ENCODE results near the gene LSM14A.
"Not testable (repeated sequence)": the region's sequence is repeated elsewhere in the genome, so short reads cannot be mapped to it uniquely, and the experiment has no call there.

LSM14A gene

DNA sequence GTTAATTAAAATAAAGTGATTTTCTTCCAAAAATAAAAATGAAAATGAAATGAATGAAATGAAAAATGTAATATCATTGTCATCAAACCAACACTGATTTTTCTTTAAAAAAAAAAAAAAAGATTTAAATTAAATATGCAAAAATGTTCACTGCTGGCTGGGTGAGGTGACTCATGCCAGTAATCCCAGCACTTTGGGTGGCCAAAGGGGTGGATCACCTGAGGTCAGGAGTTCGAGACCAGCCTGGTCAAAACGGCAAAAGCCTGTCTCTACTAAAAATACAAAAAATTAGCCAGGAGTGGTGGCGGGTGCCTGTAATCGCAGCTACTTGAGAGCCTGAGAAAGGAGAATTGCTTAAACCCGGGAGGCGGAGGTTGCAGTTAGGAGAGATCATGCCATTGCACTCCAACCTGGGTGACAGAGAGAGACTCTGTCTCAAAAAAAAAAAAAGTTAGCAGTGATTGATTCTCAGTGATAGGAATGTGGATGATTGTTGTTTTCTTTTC lies 44.6 kb upstream of the LSM14A start:
- H3K4me1 ChIP-seq (ENCODE audit: low read length): no peaks in the 10 kb centered on the region
- no peak overlapping the region for H3K27ac ChIP-seq (ENCODE audit: low read length)
- H3F3A ChIP-seq (ENCODE audit: insufficient read depth, low read length): no peaks in the 10 kb centered on the region
- H3K79me2 ChIP-seq (ENCODE audit: low read length): no peaks in the 10 kb centered on the region
- peaks cover 21% of the 10 kb centered on the region for H3K27me3 ChIP-seq (replicated peaks; ENCODE audit: insufficient read depth, low read length)
- no peaks in the 10 kb centered on the region for H3K9me2 ChIP-seq (replicated peaks; ENCODE audit: insufficient read depth, low read length)
- TF ChIP-seq EZH2phosphoT487 (IDR thresholded peaks at IDR 0.05; ENCODE audit: low read length) (no peak), EZH2 (optimal IDR thresholded peaks at IDR 0.05; ENCODE audit: low read depth, low read length) (no peak)
- TF ChIP-seq, protein P1, sequence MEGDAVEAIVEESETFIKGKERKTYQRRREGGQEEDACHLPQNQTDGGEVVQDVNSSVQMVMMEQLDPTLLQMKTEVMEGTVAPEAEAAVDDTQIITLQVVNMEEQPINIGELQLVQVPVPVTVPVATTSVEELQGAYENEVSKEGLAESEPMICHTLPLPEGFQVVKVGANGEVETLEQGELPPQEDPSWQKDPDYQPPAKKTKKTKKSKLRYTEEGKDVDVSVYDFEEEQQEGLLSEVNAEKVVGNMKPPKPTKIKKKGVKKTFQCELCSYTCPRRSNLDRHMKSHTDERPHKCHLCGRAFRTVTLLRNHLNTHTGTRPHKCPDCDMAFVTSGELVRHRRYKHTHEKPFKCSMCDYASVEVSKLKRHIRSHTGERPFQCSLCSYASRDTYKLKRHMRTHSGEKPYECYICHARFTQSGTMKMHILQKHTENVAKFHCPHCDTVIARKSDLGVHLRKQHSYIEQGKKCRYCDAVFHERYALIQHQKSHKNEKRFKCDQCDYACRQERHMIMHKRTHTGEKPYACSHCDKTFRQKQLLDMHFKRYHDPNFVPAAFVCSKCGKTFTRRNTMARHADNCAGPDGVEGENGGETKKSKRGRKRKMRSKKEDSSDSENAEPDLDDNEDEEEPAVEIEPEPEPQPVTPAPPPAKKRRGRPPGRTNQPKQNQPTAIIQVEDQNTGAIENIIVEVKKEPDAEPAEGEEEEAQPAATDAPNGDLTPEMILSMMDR (IDR thresholded peaks at IDR 0.05; ENCODE audit: low read length): no peak
- no peak overlapping the region for H3K4me2 ChIP-seq (ENCODE audit: low read depth, low read length)
- no peak overlapping the region for H3K4me3 ChIP-seq (ENCODE audit: low read length)
- no peaks in the 10 kb centered on the region for H3K9me3 ChIP-seq (replicated peaks; ENCODE audit: insufficient read depth, low read length)
- no peaks in the 10 kb centered on the region for H3K36me3 ChIP-seq (replicated peaks; ENCODE audit: insufficient read depth, low read length)
- H2AFZ ChIP-seq (ENCODE audit: low read length): no peak overlapping the region
- H4K20me1 ChIP-seq (ENCODE audit: insufficient read depth, low read length): no peaks in the 10 kb centered on the region
- no peak overlapping the region for H3K9ac ChIP-seq (ENCODE audit: low read length)
- DNase-seq: no peak

DNA sequence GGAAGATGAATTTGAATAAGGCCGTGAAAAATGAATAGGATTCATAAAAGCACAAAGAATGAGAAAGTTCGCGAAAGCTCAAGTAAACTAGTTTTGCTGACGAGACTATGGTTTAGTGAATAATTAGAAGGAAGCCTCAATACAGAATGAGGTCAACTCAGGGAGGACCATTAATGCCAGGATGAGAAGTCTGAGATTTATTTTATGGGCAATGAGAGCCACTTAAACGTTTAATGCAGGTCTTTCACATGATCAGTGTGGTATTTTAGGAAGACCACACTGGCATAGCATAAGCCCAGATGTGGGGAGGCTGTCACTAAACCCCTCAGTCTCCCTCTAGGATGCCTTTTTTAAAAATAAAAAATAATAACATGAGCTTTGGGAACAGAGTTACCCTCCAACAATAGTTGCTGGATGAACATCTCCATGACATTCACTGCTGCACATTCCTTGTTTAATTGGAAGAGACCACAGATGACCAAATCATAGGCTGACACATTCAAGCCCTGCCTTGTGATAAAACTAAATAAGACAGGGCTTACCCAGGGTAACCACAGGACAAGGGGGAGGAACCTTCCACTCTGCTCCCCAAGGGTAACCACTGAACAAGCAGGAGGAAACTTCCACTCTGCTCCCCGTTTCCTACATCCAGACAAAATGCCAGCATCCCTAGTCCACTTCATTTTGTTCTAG lies 43.6 kb upstream of the LSM14A start:
- H3K27me3 ChIP-seq (replicated peaks; ENCODE audit: insufficient read depth, low read length): peaks cover 21% of the 10 kb centered on the region
- no peaks in the 10 kb centered on the region for H3K79me2 ChIP-seq (ENCODE audit: low read length)
- no peaks in the 10 kb centered on the region for H3K4me1 ChIP-seq (ENCODE audit: low read length)
- TF ChIP-seq EZH2 (optimal IDR thresholded peaks at IDR 0.05; ENCODE audit: low read depth, low read length) (no peak), EZH2phosphoT487 (IDR thresholded peaks at IDR 0.05; ENCODE audit: low read length) (no peak)
- TF ChIP-seq, protein P1 (IDR thresholded peaks at IDR 0.05; ENCODE audit: low read length): no peak
- H3K36me3 ChIP-seq (replicated peaks; ENCODE audit: insufficient read depth, low read length): no peaks in the 10 kb centered on the region
- no peak overlapping the region for H3K9ac ChIP-seq (ENCODE audit: low read length)
- no peaks in the 10 kb centered on the region for H3K9me2 ChIP-seq (replicated peaks; ENCODE audit: insufficient read depth, low read length)
- no peak for DNase-seq
- no peaks in the 10 kb centered on the region for H3K9me3 ChIP-seq (replicated peaks; ENCODE audit: insufficient read depth, low read length)
- H3F3A ChIP-seq (ENCODE audit: insufficient read depth, low read length): no peaks in the 10 kb centered on the region
- H3K27ac ChIP-seq (ENCODE audit: low read length): no peak overlapping the region
- no peak overlapping the region for H3K4me2 ChIP-seq (ENCODE audit: low read depth, low read length)
- H2AFZ ChIP-seq (ENCODE audit: low read length): no peak overlapping the region
- H3K4me3 ChIP-seq (ENCODE audit: low read length): no peak overlapping the region
- no peaks in the 10 kb centered on the region for H4K20me1 ChIP-seq (ENCODE audit: insufficient read depth, low read length)

DNA sequence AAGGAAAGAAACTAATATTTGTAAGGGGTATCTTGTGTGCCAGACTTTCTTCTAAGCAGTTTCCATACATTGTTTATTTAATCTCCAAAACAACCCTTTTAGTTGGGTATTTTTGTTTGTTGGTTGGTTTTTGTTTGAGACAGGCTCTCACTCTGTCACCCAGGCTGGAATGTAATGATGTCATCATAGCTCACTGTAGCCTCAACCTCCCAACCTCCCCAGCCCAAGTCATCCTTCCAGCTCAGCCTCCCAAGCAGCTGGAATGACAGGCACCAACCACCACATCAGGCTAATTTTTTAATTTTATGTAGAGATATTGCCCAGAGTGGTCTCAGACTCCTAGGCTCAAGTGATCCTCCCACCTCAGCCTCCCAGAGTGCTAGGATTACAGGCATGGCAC lies 41.2 kb upstream of the LSM14A start:
- DNase-seq: no peak
- Histone ChIP-seq H3K79me2 (ENCODE audit: low read length) (no peaks in the 10 kb centered on the region), H3F3A (ENCODE audit: insufficient read depth, low read length) (no peaks in the 10 kb centered on the region), H3K9ac (ENCODE audit: low read length) (no peak overlapping the region), H3K4me3 (ENCODE audit: low read length) (no peak overlapping the region), H2AFZ (ENCODE audit: low read length) (no peak overlapping the region), H3K4me2 (ENCODE audit: low read depth, low read length) (no peak overlapping the region), H3K9me2 (replicated peaks; ENCODE audit: insufficient read depth, low read length) (no peaks in the 10 kb centered on the region), H3K27ac (ENCODE audit: low read length) (no peak overlapping the region), H3K27me3 (replicated peaks; ENCODE audit: insufficient read depth, low read length) (peaks cover 17% of the 10 kb centered on the region), H4K20me1 (ENCODE audit: insufficient read depth, low read length) (no peaks in the 10 kb centered on the region), H3K4me1 (ENCODE audit: low read length) (no peaks in the 10 kb centered on the region), H3K9me3 (replicated peaks; ENCODE audit: insufficient read depth, low read length) (no peaks in the 10 kb centered on the region), H3K36me3 (replicated peaks; ENCODE audit: insufficient read depth, low read length) (no peaks in the 10 kb centered on the region)
- TF ChIP-seq EZH2 (optimal IDR thresholded peaks at IDR 0.05; ENCODE audit: low read depth, low read length) (no peak), EZH2phosphoT487 (IDR thresholded peaks at IDR 0.05; ENCODE audit: low read length) (no peak)
- TF ChIP-seq, protein P1 (IDR thresholded peaks at IDR 0.05; ENCODE audit: low read length): no peak

DNA sequence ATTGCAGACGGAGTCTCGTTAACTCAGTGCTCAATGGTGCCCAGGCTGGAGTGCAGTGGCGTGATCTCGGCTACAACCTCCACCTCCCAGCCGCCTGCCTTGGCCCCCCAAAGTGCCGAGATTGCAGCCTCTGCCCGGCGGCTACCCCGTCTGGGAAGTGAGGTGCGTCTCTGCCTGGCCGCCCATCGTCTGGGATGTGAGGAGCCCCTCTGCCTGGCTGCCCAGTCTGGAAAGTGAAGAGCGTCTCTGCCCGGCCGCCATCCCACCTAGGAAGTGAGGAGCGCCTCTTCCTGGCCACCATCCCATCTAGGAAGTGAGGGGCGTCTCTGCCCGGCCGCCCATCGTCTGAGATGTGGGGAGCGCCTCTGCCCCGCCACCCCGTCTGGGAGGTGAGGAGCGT lies 40.2 kb upstream of the LSM14A start:
- not testable (repeated sequence) for H3K4me1 ChIP-seq (ENCODE audit: low read length); DNase-seq; H4K20me1 ChIP-seq (ENCODE audit: insufficient read depth, low read length); H3K9me2 ChIP-seq (replicated peaks; ENCODE audit: insufficient read depth, low read length); H3K36me3 ChIP-seq (replicated peaks; ENCODE audit: insufficient read depth, low read length); H3K4me2 ChIP-seq (ENCODE audit: low read depth, low read length); H3K79me2 ChIP-seq (ENCODE audit: low read length); H2AFZ ChIP-seq (ENCODE audit: low read length); H3K9ac ChIP-seq (ENCODE audit: low read length); H3K27ac ChIP-seq (ENCODE audit: low read length); H3K9me3 ChIP-seq (replicated peaks; ENCODE audit: insufficient read depth, low read length); H3F3A ChIP-seq (ENCODE audit: insufficient read depth, low read length); H3K4me3 ChIP-seq (ENCODE audit: low read length)
- peaks cover 17% of the 10 kb centered on the region for H3K27me3 ChIP-seq (replicated peaks; ENCODE audit: insufficient read depth, low read length)

DNA sequence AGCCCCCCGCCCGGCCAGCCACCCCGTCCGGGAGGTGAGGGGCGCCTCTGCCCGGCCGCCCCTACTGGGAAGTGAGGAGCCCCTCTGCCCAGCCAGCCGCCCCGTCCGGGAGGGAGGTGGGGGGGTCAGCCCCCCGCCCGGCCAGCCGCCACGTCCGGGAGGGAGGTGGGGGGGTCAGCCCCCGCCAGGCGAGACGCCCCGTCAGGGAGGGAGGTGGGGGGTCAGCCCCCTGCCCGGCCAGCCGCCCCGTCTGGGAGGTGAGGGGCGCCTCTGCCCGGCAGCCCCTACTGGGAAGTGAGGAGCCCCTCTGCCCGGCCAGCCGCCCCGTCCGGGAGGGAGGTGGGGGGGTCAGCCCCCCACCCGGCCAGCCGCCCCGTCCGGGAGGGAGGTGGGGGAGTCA lies 39.6 kb upstream of the LSM14A start:
- H4K20me1 ChIP-seq (ENCODE audit: insufficient read depth, low read length); H2AFZ ChIP-seq (ENCODE audit: low read length); H3K9me3 ChIP-seq (replicated peaks; ENCODE audit: insufficient read depth, low read length); H3K36me3 ChIP-seq (replicated peaks; ENCODE audit: insufficient read depth, low read length); DNase-seq; H3K79me2 ChIP-seq (ENCODE audit: low read length); H3K9ac ChIP-seq (ENCODE audit: low read length); H3F3A ChIP-seq (ENCODE audit: insufficient read depth, low read length); H3K27ac ChIP-seq (ENCODE audit: low read length); H3K4me1 ChIP-seq (ENCODE audit: low read length); H3K9me2 ChIP-seq (replicated peaks; ENCODE audit: insufficient read depth, low read length); H3K4me3 ChIP-seq (ENCODE audit: low read length); H3K4me2 ChIP-seq (ENCODE audit: low read depth, low read length): not testable (repeated sequence)
- H3K27me3 ChIP-seq (replicated peaks; ENCODE audit: insufficient read depth, low read length): peaks cover 17% of the 10 kb centered on the region

Measured in MM.1S (cell line).